Measurements from ENCODE around the gene IFITM1.

GRCh38 chr11:289398-289711 lies 24.5 kb upstream of the IFITM1 start:
- no peak for TF ChIP-seq EZH2 (IDR thresholded peaks at IDR 0.05; ENCODE audit: borderline replicate concordance, low read length)
- no peak for TF ChIP-seq CTCF (conservative IDR thresholded peaks at IDR 0.05 in 1 of 2, IDR thresholded peaks at IDR 0.05 in 1 of 2; ENCODE audit: extremely low read depth in 1 of 2, insufficient read depth in 1 of 2, low read depth in 1 of 2, low read length in 2 of 2)
